ENCODE data around the gene TCEA2. TPM values are rescaled to one million over a fixed set of nuclear protein-coding genes. Genes with fewer than 3 reads are reported as not detected.
A peak's percentile ranks its signal among the peaks of the same experiment; 100 is the strongest.
"Not testable (repeated sequence)": the region's sequence is repeated elsewhere in the genome, so short reads cannot be mapped to it uniquely, and the experiment has no call there.

TCEA2 gene
- total RNA-seq, 1 donor from 2014 or later, result 42.5 TPM

DNA sequence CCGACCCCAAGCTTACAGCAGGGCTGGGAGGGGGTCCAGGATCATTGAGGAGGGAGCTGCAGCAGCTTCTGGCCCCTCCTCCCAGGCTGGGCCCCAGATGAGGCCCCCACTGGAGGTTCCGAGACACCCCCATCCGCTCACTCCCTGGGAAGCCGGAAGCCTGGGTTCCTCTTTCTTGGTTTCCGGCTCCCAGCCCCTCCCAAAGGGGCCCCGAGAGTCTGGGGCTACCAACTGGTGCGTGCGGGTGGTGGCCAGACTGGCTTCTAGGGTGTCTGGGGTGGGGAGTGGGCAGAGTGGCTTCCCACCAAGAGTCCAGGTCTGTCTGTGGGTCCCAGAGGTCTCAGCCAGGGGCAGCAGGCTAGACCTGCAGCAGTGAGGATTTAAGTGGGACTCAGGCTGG, 14.1 kb downstream of the TCEA2 start:
- no peak for DNase-seq (ENCODE audit: low spot score)

DNA sequence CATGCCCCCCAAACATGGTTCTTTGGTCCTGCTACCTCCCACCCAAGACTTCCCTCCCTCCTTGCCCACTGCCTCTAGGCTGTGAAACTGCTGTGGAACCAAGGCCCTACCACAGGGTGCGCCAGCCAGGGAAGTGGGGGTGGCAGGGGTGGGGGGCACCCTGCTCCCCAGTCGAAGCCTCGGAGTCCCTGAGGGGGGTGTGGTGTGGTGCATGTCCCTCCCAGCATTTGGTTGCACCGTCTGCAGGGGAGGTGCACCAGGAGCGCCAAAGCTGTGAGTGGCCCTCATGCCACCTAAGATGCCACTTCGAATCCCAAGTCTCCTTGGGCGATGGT, 14.5 kb downstream of the TCEA2 start:
- DNase-seq (ENCODE audit: low spot score), result no peak

- DNase-seq (ENCODE audit: low spot score), result no peak
These were observed 15.0 kb downstream of the TCEA2 start for GRCh38 chr20:64077876-64078551.

GRCh38 chr20:64078934-64079272, 15.9 kb downstream of the TCEA2 start:
- DNase-seq (ENCODE audit: low spot score), result no peak

DNA sequence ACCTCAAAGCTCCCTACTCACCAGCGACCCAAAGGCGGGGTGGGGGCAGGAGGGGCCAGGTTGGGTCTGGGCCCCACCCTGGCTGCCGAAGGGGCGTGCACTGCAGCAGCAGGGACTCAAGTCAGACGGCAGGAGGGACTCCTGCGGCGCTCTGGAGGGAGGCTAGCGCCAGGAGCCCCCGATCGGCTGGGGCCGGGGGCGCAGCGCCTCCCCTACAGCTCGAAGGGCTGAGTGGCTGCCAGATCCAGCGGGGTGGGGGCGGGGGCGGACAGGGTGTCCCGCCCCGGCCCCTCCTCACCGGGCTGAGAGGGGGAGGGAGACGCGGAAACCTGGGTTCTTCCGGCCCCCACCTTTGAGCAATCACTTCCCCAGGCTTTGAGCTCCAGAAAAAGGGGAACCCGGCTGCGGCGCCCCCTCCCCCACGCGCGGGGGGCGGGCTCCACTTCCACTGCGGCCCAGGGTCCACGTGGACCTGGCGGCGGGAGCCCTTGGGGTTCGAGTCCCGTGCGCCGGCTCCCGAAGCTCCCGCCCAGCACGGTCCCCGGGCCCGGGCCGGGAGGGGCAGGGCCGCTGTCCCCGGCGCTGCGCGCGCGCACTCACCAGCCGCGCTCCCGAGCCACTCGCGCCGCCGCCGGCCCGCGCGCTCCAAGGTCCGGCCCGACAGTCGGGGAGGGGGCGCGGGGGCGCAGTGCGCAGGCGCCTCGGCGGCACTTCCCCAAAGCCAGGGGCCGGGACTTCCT, 16.4 kb downstream of the TCEA2 start, which contains the start of gene RGS19:
Gene RGS19, minus strand, starts transcription at position 246 of the 740 bp plus-strand sequence. CDS start 2,632 bp downstream, outside the sequence.
- peak; percentile 94 for DNase-seq (ENCODE audit: low spot score)

DNA sequence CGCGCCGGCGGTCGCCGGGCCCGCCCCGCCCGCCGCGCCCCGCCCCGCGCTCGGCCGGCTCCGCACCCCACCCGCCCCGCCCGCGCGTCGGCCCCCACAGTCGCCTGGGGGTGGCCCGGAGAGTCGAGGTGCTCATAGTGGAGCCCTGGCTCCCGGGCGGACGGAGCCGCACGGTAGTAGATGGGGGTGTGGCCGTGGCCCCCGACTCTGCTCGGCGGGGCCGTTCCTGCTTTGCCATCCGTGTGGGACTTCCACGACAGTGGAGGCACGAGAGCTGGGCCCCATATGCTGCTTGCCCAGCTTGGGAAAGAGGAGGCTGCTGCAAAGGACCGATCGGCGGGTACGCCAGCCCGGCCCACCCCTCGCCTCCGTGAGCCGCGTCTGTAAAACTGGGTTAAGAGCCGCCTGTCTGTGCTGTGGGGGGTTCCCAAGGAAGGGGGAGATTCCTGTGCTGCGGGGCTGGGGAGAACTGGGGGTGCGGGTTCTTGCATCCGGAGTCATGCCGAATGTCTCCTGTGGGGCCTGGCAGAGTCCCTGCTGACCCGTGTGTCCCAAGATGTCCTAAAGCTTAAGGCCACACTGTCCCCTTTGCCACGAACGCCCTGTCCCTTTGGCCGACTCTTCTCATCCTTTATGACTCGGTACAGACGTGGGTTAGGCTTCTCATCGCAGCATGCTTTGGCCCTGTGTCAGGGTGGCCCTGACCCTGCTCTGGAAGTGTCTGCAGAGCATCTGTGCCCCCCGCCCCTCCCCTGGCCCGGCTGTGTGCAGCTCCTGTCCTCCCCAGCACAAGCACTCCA, 17.2 kb downstream of the TCEA2 start, which contains the start of gene OPRL1:
Gene OPRL1, plus strand, starts transcription at position 70 of the 800 bp plus-strand sequence. CDS start 12,639 bp downstream, outside the sequence.
- DNase-seq (ENCODE audit: low spot score), result no peak

- no peak for DNase-seq (ENCODE audit: low spot score)
These were observed 18.0 kb downstream of the TCEA2 start for GRCh38 chr20:64080813-64081623.

DNA sequence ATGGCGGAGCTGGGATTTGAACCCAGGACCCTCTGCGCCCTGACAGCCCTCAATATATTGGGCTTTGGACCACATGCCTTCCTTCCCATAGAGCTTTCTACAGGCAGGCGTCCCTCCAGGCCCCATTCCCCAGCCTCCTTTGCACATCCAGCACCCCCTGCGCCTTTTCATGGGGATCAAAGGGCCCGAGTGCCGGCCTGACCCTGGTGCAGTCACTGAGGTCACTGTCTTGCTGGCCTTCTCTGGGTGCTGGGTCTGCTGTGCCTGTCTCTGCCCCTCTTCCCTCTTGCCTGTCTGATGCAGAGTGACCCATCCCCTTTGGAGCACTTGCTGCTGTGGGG, 18.6 kb downstream of the TCEA2 start:
- DNase-seq (ENCODE audit: low spot score), result no peak

- no peak for DNase-seq (ENCODE audit: low spot score)
These were observed 19.2 kb downstream of the TCEA2 start for GRCh38 chr20:64082126-64082731.

DNA sequence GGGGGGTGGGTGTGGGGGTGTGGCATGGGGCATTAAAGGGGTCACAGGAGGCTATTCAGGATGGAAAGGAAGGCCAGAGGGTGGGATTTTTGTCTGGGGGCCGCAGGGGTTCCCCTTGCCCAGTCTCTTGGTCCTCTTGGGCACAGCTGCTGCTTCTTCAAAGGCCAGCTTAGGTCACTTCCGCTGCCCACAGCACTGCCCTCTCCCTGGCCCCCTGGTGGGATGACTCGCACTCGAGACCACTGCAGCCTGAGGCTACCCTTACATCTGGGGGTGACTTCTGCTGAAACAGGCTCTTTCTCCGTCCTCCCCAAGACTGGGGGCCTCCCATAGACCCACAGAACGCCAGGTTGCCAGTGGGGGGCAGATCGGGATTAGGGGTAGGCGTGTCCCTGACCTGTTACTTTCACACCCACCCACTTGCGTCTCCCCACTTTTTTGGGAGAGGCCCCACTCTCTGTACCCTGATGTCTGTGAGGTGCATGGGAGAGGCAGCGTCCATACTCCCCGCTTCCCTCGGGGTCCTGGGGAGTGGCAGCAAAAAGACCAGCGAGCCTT, 19.9 kb downstream of the TCEA2 start:
- no peak for DNase-seq (ENCODE audit: low spot score)

- DNase-seq (ENCODE audit: low spot score), result no peak
These were observed 20.4 kb downstream of the TCEA2 start for GRCh38 chr20:64083378-64083803.

DNA sequence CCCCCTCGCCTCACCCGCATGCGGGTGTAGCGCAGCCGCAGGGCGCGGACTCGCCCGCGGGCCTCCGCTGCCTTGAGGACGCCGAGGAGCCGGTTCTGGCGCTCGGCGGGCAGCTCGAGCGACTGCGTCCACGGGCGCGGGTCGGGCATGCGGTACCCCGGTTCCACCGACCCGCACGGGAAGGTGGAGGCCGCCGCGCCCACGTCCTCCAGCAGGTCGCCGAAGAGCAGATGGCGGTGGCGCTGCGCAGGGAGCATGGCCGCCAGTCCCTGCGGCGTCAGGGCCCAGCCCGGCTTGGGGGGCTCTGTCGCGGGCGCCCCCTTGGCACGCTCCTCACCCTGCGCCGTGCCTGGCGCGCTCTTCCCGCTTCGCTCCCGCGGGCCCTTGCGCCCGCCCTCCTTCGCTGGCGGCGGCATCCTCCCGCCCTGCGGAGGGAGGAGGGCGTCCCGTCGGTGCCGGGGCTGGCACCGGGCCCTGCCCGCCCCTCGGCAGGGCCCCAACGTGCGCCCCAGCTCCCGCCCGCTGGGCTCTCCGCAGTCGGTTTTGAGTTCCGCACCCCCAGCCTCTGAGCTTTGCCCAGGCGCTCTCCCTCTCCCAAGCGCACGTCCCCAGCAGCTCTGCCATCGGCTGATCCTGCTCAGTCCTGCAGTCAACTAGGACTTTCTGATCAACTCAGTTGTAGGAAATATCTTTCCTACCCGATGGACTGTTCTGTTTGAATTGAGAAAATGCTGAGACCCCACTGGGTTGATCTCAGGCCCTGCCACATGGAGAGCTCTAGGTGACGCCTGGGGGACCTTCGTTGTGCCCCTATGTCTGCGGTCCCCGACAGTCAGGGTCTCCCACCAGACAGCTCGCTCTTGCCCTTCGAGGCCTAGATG, 21.0 kb downstream of the TCEA2 start, which contains the start of gene LKAAEAR1:
Gene LKAAEAR1, minus strand, starts transcription at position 595 of the 881 bp plus-strand sequence. Its CDS starts 179 bp downstream, at position 416.
- DNase-seq (ENCODE audit: low spot score), result no peak

GRCh38 chr20:64084685-64085152, 21.7 kb downstream of the TCEA2 start:
- DNase-seq (ENCODE audit: low spot score), result no peak

DNA sequence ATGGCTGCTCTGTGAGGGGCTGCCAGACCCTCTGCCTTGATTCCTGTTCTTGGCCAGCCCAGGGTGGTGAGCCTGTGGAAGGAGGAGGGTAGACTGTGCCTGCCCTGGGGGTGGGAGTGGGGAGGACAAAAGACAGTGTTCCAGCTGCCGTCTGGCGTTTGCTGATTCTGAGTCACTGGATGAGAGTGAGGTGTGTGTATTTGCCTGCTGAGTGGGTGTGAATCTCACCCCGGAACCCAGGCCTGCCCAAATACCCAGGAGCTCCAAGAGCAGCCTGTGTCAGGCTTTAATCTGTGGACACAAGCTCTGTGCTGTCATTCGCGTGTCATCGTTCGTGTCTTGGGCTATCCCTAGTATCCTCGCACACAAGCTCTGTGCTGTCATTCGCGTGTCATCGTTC, 23.8 kb downstream of the TCEA2 start:
- no peak for DNase-seq (ENCODE audit: low spot score)

DNA sequence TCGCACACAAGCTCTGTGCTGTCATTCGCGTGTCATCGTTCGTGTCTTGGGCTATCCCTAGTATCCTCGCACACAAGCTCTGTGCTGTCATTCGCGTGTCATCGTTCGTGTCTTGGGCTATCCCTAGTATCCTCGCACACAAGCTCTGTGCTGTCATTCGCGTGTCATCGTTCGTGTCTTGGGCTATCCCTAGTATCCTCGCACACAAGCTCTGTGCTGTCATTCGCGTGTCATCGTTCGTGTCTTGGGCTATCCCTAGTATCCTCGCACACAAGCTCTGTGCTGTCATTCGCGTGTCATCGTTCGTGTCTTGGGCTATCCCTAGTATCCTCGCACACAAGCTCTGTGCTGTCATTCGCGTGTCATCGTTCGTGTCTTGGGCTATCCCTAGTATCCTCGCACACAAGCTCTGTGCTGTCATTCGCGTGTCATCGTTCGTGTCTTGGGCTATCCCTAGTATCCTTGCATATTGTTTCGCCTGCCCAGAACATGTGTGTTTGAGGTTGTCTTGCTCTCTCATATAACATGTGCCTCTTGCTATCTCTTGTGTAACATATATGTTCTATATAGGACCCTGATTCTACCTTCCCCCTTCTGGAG, 24.3 kb downstream of the TCEA2 start:
- DNase-seq (ENCODE audit: low spot score), result not testable (repeated sequence)

GRCh38 chr20:64088586-64088985, 25.6 kb downstream of the TCEA2 start:
- not testable (repeated sequence) for DNase-seq (ENCODE audit: low spot score)

DNA sequence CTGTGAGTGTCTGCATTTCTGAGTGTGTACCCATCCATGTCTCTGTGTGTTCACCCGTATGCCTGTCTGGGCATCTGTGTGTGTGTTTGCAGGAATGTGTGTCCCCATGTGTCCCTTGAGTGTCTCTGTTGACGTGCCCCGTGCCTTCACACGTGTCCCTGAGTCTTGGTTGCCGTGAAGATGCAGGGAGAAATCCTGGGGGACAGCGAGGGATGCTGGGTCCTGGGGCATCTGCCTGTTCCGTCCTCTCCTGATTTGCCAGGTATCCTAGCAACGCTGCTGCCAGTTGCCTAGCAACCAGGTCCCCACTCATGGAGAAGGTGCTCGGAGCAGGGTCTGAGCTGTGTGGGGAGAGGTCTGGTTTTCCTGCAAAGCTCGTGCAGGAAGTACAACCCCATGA, 27.2 kb downstream of the TCEA2 start:
- DNase-seq (ENCODE audit: low spot score), result no peak

- no peak for DNase-seq (ENCODE audit: low spot score)
These were observed 28.3 kb downstream of the TCEA2 start for GRCh38 chr20:64091340-64091739.

DNA sequence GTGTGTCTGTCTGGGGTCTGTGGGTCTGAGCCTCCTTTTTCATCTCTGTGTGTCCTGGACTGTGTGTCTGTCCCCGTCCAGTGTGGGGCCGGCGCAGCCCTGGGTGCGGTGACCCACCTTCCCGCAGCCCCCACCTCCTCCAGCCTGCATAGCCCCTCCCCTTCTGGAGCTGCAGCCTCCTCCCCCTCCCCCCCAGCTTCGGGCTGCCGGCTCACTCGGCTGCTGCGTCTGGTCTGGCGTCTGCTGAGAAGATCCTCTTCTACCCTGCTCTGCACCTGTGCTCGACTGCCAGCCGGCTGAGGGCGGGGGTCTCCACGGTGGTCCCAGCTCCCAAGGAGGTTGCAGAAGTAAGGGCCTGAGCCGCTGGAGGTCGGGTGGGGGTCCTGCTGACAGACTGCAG, 28.8 kb downstream of the TCEA2 start:
- no peak for DNase-seq (ENCODE audit: low spot score)
